H1 (cell line): ENCODE measurements around the gene CBR4. TPM values are rescaled to one million over a fixed set of nuclear protein-coding genes. Genes with fewer than 3 reads are reported as not detected.
A peak's percentile ranks its signal among the peaks of the same experiment; 100 is the strongest.

Source experiments
- CTCF ChIA-PET: fragments of 300-600 bp; sonication (Branson Sonifier 250); formaldehyde crosslinking; loops from one replicate; lab custom pipeline; 2021; ENCODE audit not compliant: partially characterized antibody; lab: Charles Lee
- POLR2A ChIA-PET: fragments of 300-600 bp; sonication (Branson Sonifier 250); formaldehyde crosslinking; loops from one replicate; lab custom pipeline; 2021; ENCODE audit warnings: inconsistent platforms; ENCODE audit not compliant: partially characterized antibody; lab: Charles Lee
- DNase-seq, 2 experiments: peaks; one replicate each; pipeline versions ENCODE4 v3.0.0 to v3.0.0-alpha.2; 2010 to 2022; ENCODE audit warnings: low spot score in 2 of 2, low read depth in 1 of 2, mixed read lengths in 1 of 2
- FAIRE-seq: peaks from 2 replicates; lab custom pipeline; 2011; peaks lifted over from hg19 to GRCh38; lab: Jason Lieb, UNC
- H2AFZ ChIP-seq: 2 replicates; pipeline ENCODE4 v1.8.1; 2012; ENCODE audit warnings: low read length, inconsistent platforms
- H2AK5ac ChIP-seq: 2 replicates; pipeline ENCODE4 v1.6.1; 2013; ENCODE audit warnings: low read depth, low read length
- H2BK120ac ChIP-seq: replicated peaks from 2 replicates; pipeline ENCODE3; 2013; ENCODE audit warnings: low read depth, low read length, inconsistent platforms
- H2BK12ac ChIP-seq: 2 replicates; pipeline ENCODE4 v1.6.1; 2013; ENCODE audit warnings: low read depth, low read length
- H2BK15ac ChIP-seq: 2 replicates; pipeline ENCODE4 v1.6.1; 2013; ENCODE audit warnings: low read length
- H2BK20ac ChIP-seq: 2 replicates; pipeline ENCODE4 v1.6.1; 2013; ENCODE audit warnings: low read length
- H2BK5ac ChIP-seq: 2 replicates; pipeline ENCODE4 v1.6.1; 2013; ENCODE audit warnings: low read depth, low read length
- H3K14ac ChIP-seq: 2 replicates; pipeline ENCODE4 v1.6.1; 2013; ENCODE audit warnings: inconsistent platforms; ENCODE audit not compliant: insufficient read length
- H3K18ac ChIP-seq: 2 replicates; pipeline ENCODE4 v1.6.1; 2013; ENCODE audit warnings: low read length; ENCODE audit errors: extremely low read depth
- H3K23ac ChIP-seq: 2 replicates; pipeline ENCODE4 v1.6.1; 2013; ENCODE audit warnings: inconsistent platforms; ENCODE audit not compliant: insufficient read length
- H3K23me2 ChIP-seq: 2 replicates; pipeline ENCODE4 v1.6.1; 2013; ENCODE audit warnings: low read depth, low read length
- H3K27ac ChIP-seq: 2 replicates; pipeline ENCODE4 v1.6.1; 2011; ENCODE audit warnings: low read depth, low read length, inconsistent platforms
- H3K27me3 ChIP-seq, 4 experiments: replicated peaks in 1 of 4; 1 replicate in 1 of 4; 2 replicates in 3 of 4; pipeline versions ENCODE4 v1.6.1 to v1.8.1; 2011 to 2013; ENCODE audit warnings: low read length in 3 of 4, mild to moderate bottlenecking in 3 of 4, inconsistent platforms in 2 of 4, mixed read lengths in 2 of 4, moderate library complexity in 1 of 4; ENCODE audit not compliant: control insufficient read depth in 3 of 4, insufficient read depth in 3 of 4; ENCODE audit errors: extremely low read depth in 1 of 4
- H3K36me3 ChIP-seq, 4 experiments: 2 replicates each; pipeline versions ENCODE4 v1.6.1 to v1.8.1; 2011 to 2013; ENCODE audit warnings: mild to moderate bottlenecking in 4 of 4, low read length in 3 of 4, moderate library complexity in 2 of 4, control low read depth in 1 of 4, inconsistent platforms in 1 of 4; ENCODE audit not compliant: insufficient read depth in 4 of 4, control insufficient read depth in 2 of 4
- H3K4ac ChIP-seq: replicated peaks from 2 replicates; pipeline ENCODE3; 2013; ENCODE audit warnings: low read length, low read depth, mixed read lengths, inconsistent platforms; ENCODE audit not compliant: insufficient read length
- H3K4me1 ChIP-seq, 4 experiments: replicated peaks in 1 of 4; 1 replicate in 1 of 4; 2 replicates in 3 of 4; pipeline versions ENCODE4 v1.6.1 to v1.8.1; 2011 to 2013; ENCODE audit warnings: low read length in 3 of 4, inconsistent platforms in 2 of 4, mixed read lengths in 1 of 4; ENCODE audit not compliant: insufficient read depth in 4 of 4, control insufficient read depth in 3 of 4
- H3K4me2 ChIP-seq, 2 experiments: 2 replicates each; pipeline versions ENCODE4 v1.6.1 to v1.8.1; 2011 to 2013; ENCODE audit warnings: low read depth in 2 of 2, low read length in 2 of 2, control low read depth in 1 of 2, inconsistent platforms in 1 of 2, mild to moderate bottlenecking in 1 of 2; ENCODE audit not compliant: insufficient read depth in 1 of 2
- H3K4me3 ChIP-seq, 4 experiments: fragments of 200-600, 300-600 bp in 1 of 4; sonication (generic), shearing (Covaris generic), sonication (Bioruptor Twin) in 1 of 4; 2 replicates each; pipeline versions ENCODE4 v1.5.1 to v1.8.1; 2011 to 2016; ENCODE audit warnings: low read length in 4 of 4, low read depth in 3 of 4, control low read depth in 2 of 4, inconsistent platforms in 2 of 4, mild to moderate bottlenecking in 2 of 4, mixed read lengths in 1 of 4, moderate library complexity in 1 of 4; ENCODE audit not compliant: insufficient read depth in 2 of 4; ENCODE audit errors: extremely low read depth in 1 of 4
- H3K56ac ChIP-seq: replicated peaks from 2 replicates; pipeline ENCODE3; 2013; ENCODE audit warnings: low read depth, mild to moderate bottlenecking, mixed read lengths, low read length, inconsistent platforms; ENCODE audit not compliant: insufficient read length
- H3K79me1 ChIP-seq: 2 replicates; pipeline ENCODE4 v1.6.1; 2013; ENCODE audit warnings: low read depth, low read length, control low read depth
- H3K79me2 ChIP-seq, 2 experiments: 2 replicates each; pipeline versions ENCODE4 v1.6.1 to v1.8.1; 2012 to 2013; ENCODE audit warnings: low read length in 2 of 2, mild to moderate bottlenecking in 2 of 2, inconsistent platforms in 1 of 2; ENCODE audit not compliant: insufficient read depth in 2 of 2, control insufficient read depth in 1 of 2
- H3K9ac ChIP-seq, 4 experiments: replicated peaks in 1 of 4; 1 replicate in 1 of 4; 2 replicates in 3 of 4; pipeline versions ENCODE4 v1.6.1 to v1.8.1; 2011 to 2013; ENCODE audit warnings: low read depth in 3 of 4, low read length in 3 of 4, control low read depth in 2 of 4, mild to moderate bottlenecking in 2 of 4, moderate library complexity in 2 of 4, inconsistent platforms in 1 of 4; ENCODE audit errors: extremely low read depth in 1 of 4
- H3K9me3 ChIP-seq, 2 experiments: 2 replicates each; pipeline versions ENCODE4 v1.6.1 to v1.8.1; 2012 to 2013; ENCODE audit warnings: mild to moderate bottlenecking in 2 of 2, moderate library complexity in 2 of 2, control low read depth in 1 of 2, inconsistent platforms in 1 of 2, low read depth in 1 of 2, low read length in 1 of 2, mixed read lengths in 1 of 2; ENCODE audit not compliant: insufficient read depth in 2 of 2
- H4K20me1 ChIP-seq, 2 experiments: replicated peaks in 1 of 2; 2 replicates each; pipeline versions ENCODE3 to v1.8.1; 2011 to 2013; ENCODE audit warnings: inconsistent platforms in 2 of 2, low read length in 2 of 2, mild to moderate bottlenecking in 1 of 2; ENCODE audit not compliant: insufficient read depth in 2 of 2, control insufficient read depth in 1 of 2
- H4K5ac ChIP-seq: 2 replicates; pipeline ENCODE4 v1.6.1; 2013; ENCODE audit warnings: low read length, low read depth, mixed read lengths, inconsistent platforms; ENCODE audit not compliant: insufficient read length
- H4K8ac ChIP-seq: 2 replicates; pipeline ENCODE4 v1.8.0; 2013; ENCODE audit warnings: mild to moderate bottlenecking, moderate library complexity, low read length, inconsistent platforms; ENCODE audit not compliant: insufficient read depth; ENCODE audit errors: extremely low read depth
- H4K91ac ChIP-seq: replicated peaks from 2 replicates; pipeline ENCODE3; 2013; ENCODE audit warnings: low read length, mixed read lengths, inconsistent platforms; ENCODE audit not compliant: insufficient read length
- BCL11A ChIP-seq, 2 experiments: IDR thresholded peaks; one replicate each; pipeline ENCODE4 v1.6.1; 2011; ENCODE audit warnings: low read depth in 2 of 2, low read length in 2 of 2, mild to moderate bottlenecking in 2 of 2
- CBX8 ChIP-seq: fragments of 300-800, 300-1000 bp; sonication (generic); IDR thresholded peaks from 2 replicates; pipeline ENCODE4 v1.7.1; 2016; ENCODE audit warnings: low read depth, low read length, borderline replicate concordance
- EGR1 ChIP-seq: IDR thresholded peaks from 2 replicates; pipeline ENCODE4 v1.6.1; 2011; ENCODE audit warnings: low read depth, low read length, borderline replicate concordance
- RAD21 ChIP-seq, 2 experiments: IDR thresholded peaks in 1 of 2; conservative IDR thresholded peaks in 1 of 2; 2 replicates each; pipeline ENCODE4 v1.6.1; 2011; ENCODE audit warnings: low read depth in 2 of 2, low read length in 2 of 2, improper control_type of control experiment in 1 of 2, inconsistent platforms in 1 of 2, mild to moderate bottlenecking in 1 of 2, moderate library complexity in 1 of 2
- SUZ12 ChIP-seq: fragments of 200-600 bp; sonication (generic); IDR thresholded peaks from 2 replicates; pipeline ENCODE4 v1.6.1; 2012; ENCODE audit warnings: mild to moderate bottlenecking, inconsistent platforms, low read length, moderate library complexity, mixed read lengths
- WGBS, 2 experiments: shearing (Covaris generic) in 1 of 2; methylation state at CpG; one replicate each; pipeline versions ENCODE4 v1.1.6 to v1.1.7; 2013 to 2015; ENCODE audit warnings: low lambda C conversion rate in 2 of 2, mixed read lengths in 2 of 2, inconsistent platforms in 1 of 2, low coverage in 1 of 2, missing lambda C conversion rate in 1 of 2; ENCODE audit not compliant: insufficient replicate concordance in 2 of 2, insufficient coverage in 1 of 2, insufficient read length in 1 of 2; ENCODE audit errors: extremely low coverage in 1 of 2, missing lambda C conversion rate in 1 of 2; 5-methylcytosine and 5-hydroxymethylcytosine counted together
- polyA plus RNA-seq, 7 experiments: library from polyadenylated mRNA; depleted of rRNA in 3 of 7; stranded (reverse) in 5 of 7; unstranded in 2 of 7; fragments of >200 nt in 5 of 7; fragments of 200-250 nt in 2 of 7; gene quantifications; 1 replicate in 5 of 7; 2 replicates in 1 of 7; 4 replicates in 1 of 7; pipeline versions ENCODE4 v1.2.1 to v1.2.3, GENCODE V29; 2011 to 2013; ENCODE audit warnings: missing spikeins in 2 of 7, mixed read lengths in 2 of 7
- total RNA-seq: library from RNA; stranded (reverse); fragmentation: NEBNext Ultra II Directional; extraction: Animal tissue kit (Norgen Biotek cat#: 25700); gene quantifications from 2 replicates; pipeline ENCODE4 v1.2.1, GENCODE V29; 2021

Gene CBR4
- total and polyA plus RNA-seq, 2 of the 8 experiments (the other 6 are each of a cell fraction or from before 2014, with no cell fraction given) = 8.6 to 29.5 TPM

GRCh38 chr4:169005453-169006099 lies 4.5 kb downstream of the CBR4 start:
- H2BK120ac ChIP-seq = no peak overlapping the region
- TF ChIP-seq BCL11A (IDR thresholded peaks at IDR 0.05; ENCODE audit: low read depth in 2 of 2, low read length in 2 of 2) (no peak), SUZ12 (no peak), CBX8 (no peak), EGR1 (no peak), RAD21 (IDR thresholded peaks at IDR 0.05 in 1 of 2, conservative IDR thresholded peaks at IDR 0.05 in 1 of 2; ENCODE audit: low read depth in 2 of 2, low read length in 2 of 2) (peak in 1 of 2 experiments; percentile 30; a peak in 1 of 4 replicates)
- TF ChIP-seq, all 59 proteins: peak for 1
- Histone ChIP-seq H3K79me2 (peaks cover 0 to 32% of the 10 kb centered on the region in 2 experiments; a peak in 2 of 4 replicates), H3K9me3 (no peaks in the 10 kb centered on the region), H4K5ac (no peak overlapping the region), H3K4ac (no peak overlapping the region), H4K8ac (no peak overlapping the region), H2AFZ (no peak overlapping the region), H2AK5ac (no peak overlapping the region), H3K4me3 (no peak overlapping the region), H2BK5ac (no peak overlapping the region), H3K18ac (no peak overlapping the region), H3K36me3 (peaks cover 3 to 53% (median 20%) of the 10 kb centered on the region in 4 experiments), H2BK12ac (no peak overlapping the region), H3K79me1 (peaks cover 2% of the 10 kb centered on the region; the same call in 1 of the 2 replicates), H3K27me3 (no peaks in the 10 kb centered on the region), H3K27ac (no peak overlapping the region), H3K56ac (no peak overlapping the region), H4K91ac (no peak overlapping the region), H2BK15ac (no peak overlapping the region), H3K14ac (no peak overlapping the region), H3K9ac (no peak overlapping the region), H4K20me1 (no peaks in the 10 kb centered on the region), H3K4me1 (peaks cover 0 to 3% (median under 1%) of the 10 kb centered on the region in 4 experiments; a peak in 3 of 7 replicates), H3K23me2 (peaks cover 9% of the 10 kb centered on the region; the same call in 1 of the 2 replicates), H3K23ac (no peak overlapping the region), H3K4me2 (no peak overlapping the region), H2BK20ac (no peak overlapping the region)
- FAIRE-seq = no peak
- WGBS, 2 experiments = 94% methylated on average over 1 of the region's 1 CpG; no CpG with 5 or more reads in 1 of the 2 experiments
- no peak for DNase-seq
- CTCF ChIA-PET = interaction anchor here (0.7 to 1.9 kb wide), 3 partner anchors 62 to 491 kb away, joined by 3 to 4 read pairs (median 3); no protein-coding TSS in a partner anchor
- POLR2A ChIA-PET = no interaction called here
